Body of pancreas (tissue), 4 donors: ENCODE measurements around the gene DYNLT1. TPM values are rescaled to one million over a fixed set of nuclear protein-coding genes. Genes with fewer than 3 reads are reported as not detected.
A peak's percentile ranks its signal among the peaks of the same experiment; 100 is the strongest.

ENCODE experiments used
- ATAC-seq: fragments of 150-250 bp; one replicate; pipeline ENCODE4 v1.9.1; 2016
- DNase-seq, 4 donors: peaks; one replicate each; pipeline ENCODE4 v3.0.0-alpha.2; 2019
- H3K27ac ChIP-seq, 4 donors: fragments of 200-600 bp; sonication (generic); 1 replicate in 3 of 4; 2 replicates in 1 of 4; pipeline versions ENCODE4 v1.5.1 to v1.6.1; 2016 to 2019; ENCODE audit warnings: mild to moderate bottlenecking in 1 of 4, mixed read lengths in 1 of 4, moderate library complexity in 1 of 4
- H3K27me3 ChIP-seq, 2 donors: fragments of 200-600 bp; sonication (generic); one replicate each; pipeline ENCODE4 v1.6.0; 2016; ENCODE audit warnings: mild to moderate bottlenecking in 1 of 2
- H3K36me3 ChIP-seq, 2 donors: fragments of 200-600 bp; sonication (generic); replicated peaks in 1 of 2; 2 replicates each; pipeline ENCODE4 v1.5.1; 2016; ENCODE audit warnings: low read depth in 2 of 2; ENCODE audit not compliant: insufficient read depth in 1 of 2
- H3K4me1 ChIP-seq: fragments of 200-600 bp; sonication (generic); one replicate; pipeline ENCODE4 v1.6.0; 2016
- H3K4me3 ChIP-seq, 2 donors: fragments of 200-600 bp; sonication (generic); 1 replicate in 1 of 2; 2 replicates in 1 of 2; pipeline ENCODE4 v1.5.1; 2016 to 2019
- H3K9me3 ChIP-seq, 3 donors: fragments of 200-600 bp; sonication (generic); 1 replicate in 2 of 3; 2 replicates in 1 of 3; pipeline ENCODE4 v1.5.1; 2016
- CTCF ChIP-seq, 7 experiments: fragments of 450-650 bp in 4 of 7; fragments of 200-600 bp in 3 of 7; sonication (generic) in 3 of 7; IDR thresholded peaks; one replicate each; pipeline ENCODE4 v1.5.1; 2016 to 2019; ENCODE audit warnings: antibody characterized with exemption in 7 of 7
- POLR2A ChIP-seq, 3 donors: fragments of 450-650 bp; IDR thresholded peaks; one replicate each; pipeline ENCODE4 v1.6.1; 2016; ENCODE audit warnings: antibody characterized with exemption in 3 of 3, mild to moderate bottlenecking in 2 of 3
- WGBS, 2 donors: methylation state at CpG; one replicate each; pipeline ENCODE4 v1.1.5; 2017; 5-methylcytosine and 5-hydroxymethylcytosine counted together
- intact Hi-C: fragments of 100-400 bp; cut with DNase I; formaldehyde crosslinking; loops from one replicate; pipeline ENCODE4 v1.15.1; 2023
- total RNA-seq, 2 donors: library from RNA; depleted of rRNA; stranded (reverse); fragments of >200 nt; gene quantifications; one replicate each; pipeline ENCODE4 v1.1.0, GENCODE V29; 2016

Gene DYNLT1
- total RNA-seq, 2 donors from 2014 or later: 36.1 to 39.2 TPM

- 84 to 90% methylated on average over 20 of the region's 20 CpGs for WGBS, 2 donors
- Histone ChIP-seq H3K4me3 (no peak overlapping the region), H3K27ac (no peak overlapping the region), H3K4me1 (peaks cover 17% of the 10 kb centered on the region), H3K36me3 (peaks cover 0 to 12% of the 10 kb centered on the region in 2 donors), H3K27me3 (no peaks in the 10 kb centered on the region), H3K9me3 (no peaks in the 10 kb centered on the region)
- ATAC-seq (no peak), DNase-seq (peak in 1 of 4 donors; percentile 15)
- intact Hi-C loops: no loop called here
- TF ChIP-seq POLR2A (IDR thresholded peaks at IDR 0.05): no peak
- no peak for TF ChIP-seq CTCF (IDR thresholded peaks at IDR 0.05)
Measured at GRCh38 chr6:158627168-158627939, 17.2 kb downstream of the DYNLT1 start.

GRCh38 chr6:158626360-158627167 is 18.0 kb downstream of the DYNLT1 start:
- peaks cover 11% of the 10 kb centered on the region for H3K4me1 ChIP-seq
- TF ChIP-seq CTCF (IDR thresholded peaks at IDR 0.05) (no peak), POLR2A (IDR thresholded peaks at IDR 0.05) (no peak)
- H3K9me3 ChIP-seq: no peaks in the 10 kb centered on the region
- intact Hi-C loops: no loop called here
- no peak overlapping the region for H3K4me3 ChIP-seq
- no peaks in the 10 kb centered on the region for H3K27me3 ChIP-seq
- H3K36me3 ChIP-seq: peaks cover 0 to 12% of the 10 kb centered on the region in 2 donors
- ATAC-seq (no peak), DNase-seq (no peak)
- H3K27ac ChIP-seq: no peak overlapping the region
- 78 to 82% methylated on average over 6 of the region's 6 CpGs for WGBS, 2 donors

- intact Hi-C loops: no loop called here
- Histone ChIP-seq H3K9me3 (no peaks in the 10 kb centered on the region), H3K27ac (no peak overlapping the region), H3K27me3 (no peaks in the 10 kb centered on the region), H3K36me3 (peaks cover 0 to 15% of the 10 kb centered on the region in 2 donors), H3K4me1 (peaks cover 11% of the 10 kb centered on the region), H3K4me3 (no peak overlapping the region)
- DNase-seq (peak in 1 of 4 donors; percentile 11), ATAC-seq (no peak)
- WGBS, 2 donors: 91 to 96% methylated on average over 14 to 15 of the region's 15 CpGs
- TF ChIP-seq POLR2A (IDR thresholded peaks at IDR 0.05): no peak
- TF ChIP-seq CTCF (IDR thresholded peaks at IDR 0.05): no peak
Measured at GRCh38 chr6:158625881-158626305, 18.6 kb downstream of the DYNLT1 start.

- ATAC-seq (no peak), DNase-seq (peak in 1 of 4 donors; percentile 8)
- peaks cover 0 to 12% of the 10 kb centered on the region in 2 donors for H3K36me3 ChIP-seq
- H3K9me3 ChIP-seq: no peaks in the 10 kb centered on the region
- intact Hi-C loops: no loop called here
- WGBS, 2 donors: 92 to 96% methylated on average over 19 to 20 of the region's 25 CpGs
- H3K27me3 ChIP-seq: no peaks in the 10 kb centered on the region
- no peak overlapping the region for H3K27ac ChIP-seq
- H3K4me3 ChIP-seq: no peak overlapping the region
- TF ChIP-seq CTCF (IDR thresholded peaks at IDR 0.05): no peak
- TF ChIP-seq POLR2A (IDR thresholded peaks at IDR 0.05): no peak
- H3K4me1 ChIP-seq: peaks cover 13% of the 10 kb centered on the region
Measured at GRCh38 chr6:158624684-158625682, 19.6 kb downstream of the DYNLT1 start.
